Measurements from ENCODE around the gene AWAT1. TPM values are rescaled to one million over a fixed set of nuclear protein-coding genes. Genes with fewer than 3 reads are reported as not detected.

The AWAT1 gene
- total RNA-seq, 1 experiment from 2014 or later, result not detected

GRCh38 chrX:70252491-70252890 lies 18.0 kb downstream of the AWAT1 start:
- Histone ChIP-seq H3K23me2 (ENCODE audit: insufficient read length, low read depth, low read length, poor library complexity, severe bottlenecking) (no peaks in the 10 kb centered on the region), H3T11ph (ENCODE audit: low read length) (no peak overlapping the region), H2BK5ac (ENCODE audit: insufficient read length, low read length) (no peak overlapping the region), H4K20me1 (ENCODE audit: control insufficient read depth, insufficient read depth, insufficient read length) (no peaks in the 10 kb centered on the region), H3K14ac (ENCODE audit: insufficient read depth, low read length) (no peak overlapping the region), H4K8ac (replicated peaks; ENCODE audit: insufficient read length, low read depth, low read length) (no peak overlapping the region), H3K79me2 (ENCODE audit: insufficient read depth, low read length) (no peaks in the 10 kb centered on the region), H2AFZ (ENCODE audit: low read length) (no peak overlapping the region), H3K56ac (ENCODE audit: insufficient read length, low read depth, low read length) (no peak overlapping the region), H3K4ac (ENCODE audit: low read depth, low read length) (no peak overlapping the region), H2AK5ac (ENCODE audit: insufficient read length, low read length) (no peak overlapping the region), H3K27me3 (ENCODE audit: insufficient read depth, low read length) (no peaks in the 10 kb centered on the region), H3K9ac (ENCODE audit: extremely low read depth, insufficient read length, low read length) (no peak overlapping the region), H2BK12ac (ENCODE audit: insufficient read length, low read depth, low read length) (no peak overlapping the region), H3K27ac (ENCODE audit: insufficient read length, low read depth, low read length) (no peak overlapping the region), H3K9me3 (ENCODE audit: control insufficient read depth, low read depth, low read length) (peaks cover 32% of the 10 kb centered on the region), H2BK15ac (ENCODE audit: low read depth, low read length) (no peak overlapping the region), H3K4me2 (ENCODE audit: insufficient read depth, insufficient read length, low read length) (no peak overlapping the region), H3K18ac (ENCODE audit: insufficient read length, low read depth, low read length) (no peak overlapping the region), H3K4me1 (ENCODE audit: insufficient read depth, low read length) (no peaks in the 10 kb centered on the region), H3K79me1 (ENCODE audit: insufficient read depth, low read depth, low read length, poor library complexity, severe bottlenecking) (no peaks in the 10 kb centered on the region), H2BK120ac (ENCODE audit: low read depth, low read length, poor library complexity, severe bottlenecking) (no peak overlapping the region), H4K91ac (ENCODE audit: insufficient read length, low read depth, low read length) (no peak overlapping the region), H4K5ac (ENCODE audit: insufficient read length, low read depth, low read length) (no peak overlapping the region), H3K23ac (ENCODE audit: insufficient read length, low read depth, low read length) (no peak overlapping the region), H2BK20ac (ENCODE audit: low read depth, low read length, poor library complexity, severe bottlenecking) (no peak overlapping the region)
- H3K27ac Mint-ChIP-seq, result no peak overlapping the region
- peaks cover 67 to 76% of the 10 kb centered on the region in 2 experiments for H3K9me3 Mint-ChIP-seq
- H3K4me3 Mint-ChIP-seq, result no peak overlapping the region
- H3K27me3 Mint-ChIP-seq (ENCODE audit: low read depth), result no peaks in the 10 kb centered on the region
- TF ChIP-seq, protein P1, sequence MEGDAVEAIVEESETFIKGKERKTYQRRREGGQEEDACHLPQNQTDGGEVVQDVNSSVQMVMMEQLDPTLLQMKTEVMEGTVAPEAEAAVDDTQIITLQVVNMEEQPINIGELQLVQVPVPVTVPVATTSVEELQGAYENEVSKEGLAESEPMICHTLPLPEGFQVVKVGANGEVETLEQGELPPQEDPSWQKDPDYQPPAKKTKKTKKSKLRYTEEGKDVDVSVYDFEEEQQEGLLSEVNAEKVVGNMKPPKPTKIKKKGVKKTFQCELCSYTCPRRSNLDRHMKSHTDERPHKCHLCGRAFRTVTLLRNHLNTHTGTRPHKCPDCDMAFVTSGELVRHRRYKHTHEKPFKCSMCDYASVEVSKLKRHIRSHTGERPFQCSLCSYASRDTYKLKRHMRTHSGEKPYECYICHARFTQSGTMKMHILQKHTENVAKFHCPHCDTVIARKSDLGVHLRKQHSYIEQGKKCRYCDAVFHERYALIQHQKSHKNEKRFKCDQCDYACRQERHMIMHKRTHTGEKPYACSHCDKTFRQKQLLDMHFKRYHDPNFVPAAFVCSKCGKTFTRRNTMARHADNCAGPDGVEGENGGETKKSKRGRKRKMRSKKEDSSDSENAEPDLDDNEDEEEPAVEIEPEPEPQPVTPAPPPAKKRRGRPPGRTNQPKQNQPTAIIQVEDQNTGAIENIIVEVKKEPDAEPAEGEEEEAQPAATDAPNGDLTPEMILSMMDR (conservative IDR thresholded peaks at IDR 0.05), result no peak
- H3K4me1 Mint-ChIP-seq, result peaks cover 10% of the 10 kb centered on the region in 2 experiments
- no peak for DNase-seq
- H3K36me3 Mint-ChIP-seq (ENCODE audit: insufficient read depth in 1 of 3, low read depth in 3 of 3), result peaks cover 0 to 5% (median 0%) of the 10 kb centered on the region in 3 experiments; a peak in 3 of 7 replicates
- no CpG with 5 or more reads among the region's 2 CpGs for WGBS (ENCODE audit: extremely low coverage, insufficient read length, low lambda C conversion rate)
